Keratinocyte (primary cell): ENCODE results near the gene SEC24D. TPM values are rescaled to one million over a fixed set of nuclear protein-coding genes. Genes with fewer than 3 reads are reported as not detected.

Experiments used
- DNase-seq: peaks from one replicate; pipeline ENCODE4 v3.0.0-alpha.2; 2011; ENCODE audit warnings: low read depth, missing footprints, low spot score
- FAIRE-seq: peaks from 2 replicates; lab custom pipeline; 2011; peaks lifted over from hg19 to GRCh38; lab: Jason Lieb, UNC
- H2AFZ ChIP-seq: 2 replicates; pipeline ENCODE4 v1.6.0; 2012; ENCODE audit warnings: low read length, control low read depth, inconsistent platforms; ENCODE audit not compliant: control insufficient read depth
- H3K27ac ChIP-seq: 2 replicates; pipeline ENCODE4 v1.5.1; 2011; ENCODE audit warnings: low read length; ENCODE audit not compliant: control insufficient read depth, insufficient read depth
- H3K27me3 ChIP-seq: 3 replicates; pipeline ENCODE4 v1.6.0; 2011; ENCODE audit warnings: low read length; ENCODE audit not compliant: control insufficient read depth, insufficient read depth; ENCODE audit errors: extremely low read depth
- H3K36me3 ChIP-seq, 2 experiments: 2 replicates in 1 of 2; 3 replicates in 1 of 2; pipeline ENCODE4 v1.5.1; 2011; ENCODE audit warnings: low read length in 2 of 2, mild to moderate bottlenecking in 1 of 2; ENCODE audit not compliant: control insufficient read depth in 2 of 2, insufficient read depth in 2 of 2; ENCODE audit errors: extremely low read depth in 1 of 2
- H3K4me1 ChIP-seq: 3 replicates; pipeline ENCODE4 v1.5.1; 2011; ENCODE audit warnings: low read length; ENCODE audit not compliant: control insufficient read depth, insufficient read depth; ENCODE audit errors: extremely low read depth
- H3K4me2 ChIP-seq: 3 replicates; pipeline ENCODE4 v1.6.0; 2011; ENCODE audit warnings: low read depth, low read length; ENCODE audit not compliant: control insufficient read depth, insufficient read depth; ENCODE audit errors: extremely low read depth
- H3K4me3 ChIP-seq, 3 experiments: fragments of 200-600 bp in 1 of 3; sonication (generic) in 1 of 3; 2 replicates in 2 of 3; 3 replicates in 1 of 3; pipeline ENCODE4 v1.5.1; 2011 to 2016; ENCODE audit warnings: low read length in 3 of 3, mild to moderate bottlenecking in 3 of 3, control low read depth in 2 of 3, inconsistent platforms in 1 of 3, low read depth in 1 of 3, mixed read lengths in 1 of 3, mixed run types in 1 of 3, moderate library complexity in 1 of 3; ENCODE audit not compliant: control insufficient read depth in 2 of 3, insufficient read depth in 2 of 3; ENCODE audit errors: extremely low read depth in 1 of 3
- H3K79me2 ChIP-seq: 2 replicates; pipeline ENCODE4 v1.6.0; 2012; ENCODE audit warnings: low read length; ENCODE audit not compliant: control insufficient read depth, insufficient read depth
- H3K9ac ChIP-seq: 3 replicates; pipeline ENCODE4 v1.6.0; 2011; ENCODE audit warnings: low read length; ENCODE audit not compliant: control insufficient read depth, insufficient read depth; ENCODE audit errors: extremely low read depth
- H3K9me1 ChIP-seq: 3 replicates; pipeline ENCODE4 v1.6.0; 2011; ENCODE audit warnings: low read length; ENCODE audit not compliant: control insufficient read depth, insufficient read depth; ENCODE audit errors: extremely low read depth
- H3K9me3 ChIP-seq: 2 replicates; pipeline ENCODE4 v1.5.1; 2012; ENCODE audit warnings: low read depth, low read length; ENCODE audit not compliant: control insufficient read depth
- H4K20me1 ChIP-seq: 3 replicates; pipeline ENCODE4 v1.6.0; 2011; ENCODE audit warnings: low read length; ENCODE audit not compliant: control insufficient read depth, insufficient read depth; ENCODE audit errors: extremely low read depth
- EZH2 ChIP-seq: IDR thresholded peaks from one replicate; pipeline ENCODE4 v1.6.1; 2012; ENCODE audit warnings: inconsistent platforms, mild to moderate bottlenecking, low read length, moderate library complexity
- dilution Hi-C: fragments of 300-500 bp; cut with MboI; formaldehyde crosslinking; loops from one replicate; pipeline ENCODE4 v1.7.0; 2020; ENCODE audit warnings: low sequenced_read_pairs; ENCODE audit not compliant: extremely low pct_ligation_motif_present
- polyA plus RNA-seq, 5 experiments: library from polyadenylated mRNA; depleted of rRNA in 3 of 5; stranded (reverse) in 3 of 5; stranded (forward) in 1 of 5; unstranded in 1 of 5; fragments of >200 nt; gene quantifications; 1 replicate in 1 of 5; 2 replicates in 3 of 5; 3 replicates in 1 of 5; pipeline versions ENCODE4 v1.2.1 to v1.2.3, GENCODE V29; 2011 to 2012; ENCODE audit warnings: missing spikeins in 2 of 5, low read depth in 1 of 5, low replicate concordance in 1 of 5
- TF ChIP-seq, protein P1 (sequence below), 3 experiments: IDR thresholded peaks in 1 of 3; conservative IDR thresholded peaks in 1 of 3; optimal IDR thresholded peaks in 1 of 3; 2 replicates in 2 of 3; 3 replicates in 1 of 3; pipeline versions ENCODE3 to v1.5.1; 2011; ENCODE audit warnings: low read length in 3 of 3, mild to moderate bottlenecking in 3 of 3, moderate library complexity in 2 of 3, control low read depth in 1 of 3, inconsistent platforms in 1 of 3; ENCODE audit not compliant: insufficient read depth in 2 of 3; ENCODE audit errors: extremely low read depth in 1 of 3

The SEC24D gene
- polyA plus RNA-seq, 1 donor (not counting 4 experiments of a cell fraction or from before 2014, with no cell fraction given) = 24.9 TPM

DNA sequence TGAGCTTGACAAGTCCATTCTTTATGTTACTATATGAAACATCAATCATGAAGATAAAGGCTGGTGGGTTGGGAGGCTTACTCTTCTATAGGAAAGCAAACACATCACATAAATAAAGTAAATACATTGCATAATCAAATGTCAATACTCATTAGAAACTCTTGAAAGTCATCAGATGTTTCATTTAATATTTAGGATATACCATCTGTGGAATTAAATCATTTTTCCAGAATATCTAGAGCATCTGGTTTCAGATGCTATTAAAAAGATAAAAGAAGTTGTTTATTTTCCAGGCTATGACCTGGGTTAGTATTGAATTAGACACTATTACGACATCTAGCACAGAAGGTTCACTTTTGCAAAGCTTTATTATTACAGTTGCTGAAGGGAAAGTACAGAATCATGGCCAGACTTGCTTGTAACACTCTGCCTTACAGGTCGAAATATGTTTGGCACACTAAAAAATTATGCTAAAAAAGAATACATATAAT lies 78.1 kb downstream of the SEC24D start:
- no peak for FAIRE-seq
- no peak overlapping the region for H3K4me3 ChIP-seq
- dilution Hi-C loops = no loop called here
- H2AFZ ChIP-seq = no peak overlapping the region
- no peaks in the 10 kb centered on the region for H3K9me3 ChIP-seq
- peaks cover 0 to 16% of the 10 kb centered on the region in 2 experiments for H3K36me3 ChIP-seq
- H3K27ac ChIP-seq = no peak overlapping the region
- no peaks in the 10 kb centered on the region for H3K27me3 ChIP-seq
- TF ChIP-seq, protein P1, sequence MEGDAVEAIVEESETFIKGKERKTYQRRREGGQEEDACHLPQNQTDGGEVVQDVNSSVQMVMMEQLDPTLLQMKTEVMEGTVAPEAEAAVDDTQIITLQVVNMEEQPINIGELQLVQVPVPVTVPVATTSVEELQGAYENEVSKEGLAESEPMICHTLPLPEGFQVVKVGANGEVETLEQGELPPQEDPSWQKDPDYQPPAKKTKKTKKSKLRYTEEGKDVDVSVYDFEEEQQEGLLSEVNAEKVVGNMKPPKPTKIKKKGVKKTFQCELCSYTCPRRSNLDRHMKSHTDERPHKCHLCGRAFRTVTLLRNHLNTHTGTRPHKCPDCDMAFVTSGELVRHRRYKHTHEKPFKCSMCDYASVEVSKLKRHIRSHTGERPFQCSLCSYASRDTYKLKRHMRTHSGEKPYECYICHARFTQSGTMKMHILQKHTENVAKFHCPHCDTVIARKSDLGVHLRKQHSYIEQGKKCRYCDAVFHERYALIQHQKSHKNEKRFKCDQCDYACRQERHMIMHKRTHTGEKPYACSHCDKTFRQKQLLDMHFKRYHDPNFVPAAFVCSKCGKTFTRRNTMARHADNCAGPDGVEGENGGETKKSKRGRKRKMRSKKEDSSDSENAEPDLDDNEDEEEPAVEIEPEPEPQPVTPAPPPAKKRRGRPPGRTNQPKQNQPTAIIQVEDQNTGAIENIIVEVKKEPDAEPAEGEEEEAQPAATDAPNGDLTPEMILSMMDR (optimal IDR thresholded peaks at IDR 0.05 in 1 of 3, IDR thresholded peaks at IDR 0.05 in 1 of 3, conservative IDR thresholded peaks at IDR 0.05 in 1 of 3; ENCODE audit: extremely low read depth in 1 of 3, insufficient read depth in 2 of 3, low read length in 3 of 3) = no peak
- no peak for TF ChIP-seq EZH2
- no peaks in the 10 kb centered on the region for H3K79me2 ChIP-seq
- H3K4me1 ChIP-seq = no peaks in the 10 kb centered on the region
- DNase-seq = no peak
- H4K20me1 ChIP-seq = no peaks in the 10 kb centered on the region
- H3K9ac ChIP-seq = no peak overlapping the region
- peak overlapping the region; percentile 28 for H3K4me2 ChIP-seq
- H3K9me1 ChIP-seq = no peaks in the 10 kb centered on the region

DNA sequence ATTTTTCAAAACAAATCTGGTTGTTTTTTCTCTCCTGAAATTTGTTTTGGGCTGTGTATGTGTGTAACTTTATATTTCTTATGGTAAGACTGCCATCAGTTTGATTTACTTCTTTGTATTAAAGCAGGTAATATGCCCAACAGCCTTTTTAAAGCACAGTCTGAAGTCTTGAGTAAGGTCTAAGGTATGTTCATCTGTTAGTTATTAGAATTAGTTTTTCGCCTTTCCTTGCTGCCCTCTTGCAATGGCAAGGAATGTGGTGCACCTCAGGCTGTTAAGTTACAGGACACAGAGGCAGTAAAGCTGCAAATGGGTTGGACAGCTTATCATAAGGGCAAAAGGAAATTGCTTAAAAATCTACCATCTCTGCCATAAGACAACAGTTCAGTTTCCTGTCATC lies 79.0 kb downstream of the SEC24D start:
- Histone ChIP-seq H3K36me3 (peaks cover 0 to 14% of the 10 kb centered on the region in 2 experiments), H2AFZ (no peak overlapping the region), H3K79me2 (no peaks in the 10 kb centered on the region), H3K27ac (no peak overlapping the region), H3K4me2 (no peak overlapping the region), H3K9ac (no peak overlapping the region), H3K27me3 (no peaks in the 10 kb centered on the region), H3K4me1 (no peaks in the 10 kb centered on the region), H3K9me3 (no peaks in the 10 kb centered on the region), H4K20me1 (no peaks in the 10 kb centered on the region), H3K4me3 (no peak overlapping the region), H3K9me1 (no peaks in the 10 kb centered on the region)
- TF ChIP-seq EZH2 = no peak
- TF ChIP-seq, protein P1 (optimal IDR thresholded peaks at IDR 0.05 in 1 of 3, IDR thresholded peaks at IDR 0.05 in 1 of 3, conservative IDR thresholded peaks at IDR 0.05 in 1 of 3; ENCODE audit: extremely low read depth in 1 of 3, insufficient read depth in 2 of 3, low read length in 3 of 3) = no peak
- DNase-seq (no peak), FAIRE-seq (no peak)
- dilution Hi-C loops = no loop called here
